Heart left ventricle (tissue), 16 donors: ENCODE results near the gene HOXD8. TPM values are rescaled to one million over a fixed set of nuclear protein-coding genes. Genes with fewer than 3 reads are reported as not detected.

Source experiments
- ATAC-seq, 4 donors: fragments of 200-7000 bp; cut with Tn5 transposase; one replicate each; pipeline ENCODE4 v1.9.1; 2020 to 2022; ENCODE audit warnings: moderate library complexity in 4 of 4, mild to moderate bottlenecking in 3 of 4, moderate number of reproducible peaks in 1 of 4
- DNase-seq, 5 donors: peaks; one replicate each; pipeline ENCODE4 v3.0.0-alpha.2; 2020
- H3K27ac ChIP-seq, 12 donors: fragments of 200-600 bp; sonication (generic) in 4 of 12; one replicate each; pipeline versions ENCODE4 v1.5.0 to v1.8.0; 2016 to 2022; ENCODE audit warnings: mild to moderate bottlenecking in 2 of 12
- H3K27me3 ChIP-seq, 9 donors: fragments of 200-600 bp; sonication (generic) in 2 of 9; one replicate each; pipeline versions ENCODE4 v1.5.1 to v1.8.0; 2016 to 2022; ENCODE audit warnings: mild to moderate bottlenecking in 3 of 9
- H3K36me3 ChIP-seq, 9 donors: fragments of 200-600 bp; sonication (generic) in 2 of 9; one replicate each; pipeline versions ENCODE4 v1.5.0 to v1.8.0; 2018 to 2022; ENCODE audit warnings: mild to moderate bottlenecking in 2 of 9
- H3K4me1 ChIP-seq, 12 donors: fragments of 200-600 bp; sonication (generic) in 4 of 12; one replicate each; pipeline versions ENCODE4 v1.5.0 to v1.8.0; 2016 to 2022; ENCODE audit warnings: mild to moderate bottlenecking in 3 of 12
- H3K4me3 ChIP-seq, 12 donors: fragments of 200-600 bp; sonication (generic) in 4 of 12; one replicate each; pipeline versions ENCODE4 v1.5.0 to v1.8.0; 2017 to 2022; ENCODE audit warnings: mild to moderate bottlenecking in 9 of 12, moderate library complexity in 4 of 12
- H3K9me3 ChIP-seq, 12 donors: fragments of 200-600 bp; sonication (generic) in 4 of 12; one replicate each; pipeline versions ENCODE4 v1.5.0 to v1.8.0; 2016 to 2022; ENCODE audit warnings: mild to moderate bottlenecking in 1 of 12
- POLR2A ChIP-seq, 2 donors: fragments of 450-650 bp; IDR thresholded peaks; one replicate each; pipeline ENCODE4 v1.6.1; 2017; ENCODE audit warnings: antibody characterized with exemption in 2 of 2, mild to moderate bottlenecking in 2 of 2, moderate library complexity in 2 of 2
- WGBS, 4 donors: extraction: QIAGEN DNeasy Blood & Tissue Kit in 2 of 4; methylation state at CpG; one replicate each; pipeline versions ENCODE4 v1.1.5 to v1.1.7; 2013 to 2018; 5-methylcytosine and 5-hydroxymethylcytosine counted together
- intact Hi-C, 10 donors: fragments of 100-400 bp; cut with DNase I; formaldehyde crosslinking; loops; one replicate each; pipeline versions ENCODE4 v1.11.1 to v1.14.2; 2022
- polyA plus RNA-seq, 2 donors: library from polyadenylated mRNA; stranded (reverse); fragments of 200-250 nt; gene quantifications; one replicate each; pipeline ENCODE4 v1.2.3, GENCODE V29; 2013
- total RNA-seq, 9 donors: library from RNA; depleted of rRNA in 2 of 9; stranded (reverse); fragments of >200 nt in 2 of 9; fragmentation: NEBNext Ultra II Directional in 3 of 9; extraction: Animal tissue kit (Norgen Biotek cat#: 25700) in 3 of 9; gene quantifications; one replicate each; pipeline versions ENCODE4 v1.1.0 to v1.2.4, GENCODE V29; 2016 to 2023
- TF ChIP-seq, protein P1 (sequence below), 12 donors: fragments of 200-600 bp; sonication (generic) in 4 of 12; IDR thresholded peaks; one replicate each; pipeline versions ENCODE4 v1.5.0 to v1.8.0; 2018 to 2022; ENCODE audit warnings: antibody characterized with exemption in 12 of 12, mild to moderate bottlenecking in 5 of 12
- donor health status: ischemic (EF 13 %, LVEDD 7.1; RV severe dilation, severe dysfunction).
- donor health status: healthy with polysubstance abuse.
- donor health status: DM: no; HTN: yes; CAD: no.
- donor health status: DM: no; HTN: no; CAD: no.
- donor health status: ischemic (EF 25% LVEDD 6.9; RV normal size, moderate dysfunction).
- donor health status: ischemic (EF 25% LVEDD 5.7; RV mildly dilated, moderate dysfunction).
- donor health status: healthy.
- donor health status: DM: yes; HTN: yes; CAD: no.
- donor health status: ischemic (EF 35%, LVEDD 5.7; RV mildly dilated, moderate dysfunction).
- donor health status: nonischemic (EF 11% LVEDD 7.7; RV severe dilation, severe dysfunction).
- donor health status: DM: yes; HTN: yes; CAD: no.
- donor health status: PGD.
- donor health status: ischemic (EF 29% LVEDD 5.4; RV normal size, mild dysfunction).
- donor health status: nonischemic (EF 23%, LVEDD 6.1; RV moderate dilation, normal function).

Gene HOXD8
- total and polyA plus RNA-seq, 11 donors: 0.21 to 1.8 (median 0.53) TPM

DNA sequence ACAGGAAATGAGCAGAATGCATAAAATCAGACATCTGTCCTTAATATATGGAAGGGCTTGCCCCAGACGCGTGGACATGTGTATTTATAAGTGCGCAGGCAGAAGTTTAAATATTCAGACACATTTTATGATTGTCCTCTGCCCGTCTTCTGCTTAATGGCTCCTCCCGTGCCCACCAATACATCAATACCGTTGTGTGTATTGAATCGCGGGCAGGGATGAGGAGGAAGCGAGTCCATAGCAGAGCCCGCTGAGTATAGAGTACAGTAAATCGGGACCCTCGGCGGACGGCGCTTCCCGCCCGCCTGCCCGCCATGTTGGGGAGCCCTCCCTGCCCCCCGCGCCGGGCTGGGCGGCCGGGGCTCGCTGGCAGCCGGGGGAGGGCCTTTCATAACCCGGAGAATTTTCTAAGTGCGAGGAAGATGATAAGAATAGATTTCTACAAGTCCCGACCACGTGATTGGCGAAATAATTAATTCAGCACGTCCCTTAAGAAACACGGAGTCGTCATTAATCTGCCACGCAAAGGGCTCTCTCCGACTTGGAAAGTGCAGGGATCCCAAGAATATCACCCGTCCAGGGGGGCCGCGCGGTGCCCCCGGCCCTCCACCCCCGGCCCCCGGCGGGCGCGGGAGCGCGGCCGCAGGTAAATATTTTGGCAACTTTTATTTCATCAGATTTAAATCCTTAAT, 27.4 kb downstream of the HOXD8 start, which contains the start of gene HOXD3:
Gene HOXD3, plus strand, starts transcription at position 501 of the 692 bp plus-strand sequence. CDS start 11,808 bp downstream, outside the sequence.
- Histone ChIP-seq H3K4me1 (peaks cover 0 to 43% (median 16%) of the 10 kb centered on the region in 12 donors), H3K27ac (peak within 1 kb of the TSS in 1 of 12 donors; percentile 29), H3K36me3 (no peaks in the 10 kb centered on the region), H3K27me3 (peaks cover 69 to 100% (median 98%) of the 10 kb centered on the region in 9 donors), H3K4me3 (peak within 1 kb of the TSS in 10 of 12 donors; percentile 1 to 44 (median 16)), H3K9me3 (no peaks in the 10 kb centered on the region)
- no peak for DNase-seq
- ATAC-seq: no peak
- WGBS, 4 donors: 3 to 12% (median 5%) methylated on average over 45 to 48 of the region's 48 CpGs
- intact Hi-C loops: loop anchor here in 1 of 10 donors (10.0 kb wide), 1 partner anchor 108 kb away; the partner anchor contains the start of gene MTX2
- no peak for TF ChIP-seq POLR2A (IDR thresholded peaks at IDR 0.05)
- TF ChIP-seq, protein P1, sequence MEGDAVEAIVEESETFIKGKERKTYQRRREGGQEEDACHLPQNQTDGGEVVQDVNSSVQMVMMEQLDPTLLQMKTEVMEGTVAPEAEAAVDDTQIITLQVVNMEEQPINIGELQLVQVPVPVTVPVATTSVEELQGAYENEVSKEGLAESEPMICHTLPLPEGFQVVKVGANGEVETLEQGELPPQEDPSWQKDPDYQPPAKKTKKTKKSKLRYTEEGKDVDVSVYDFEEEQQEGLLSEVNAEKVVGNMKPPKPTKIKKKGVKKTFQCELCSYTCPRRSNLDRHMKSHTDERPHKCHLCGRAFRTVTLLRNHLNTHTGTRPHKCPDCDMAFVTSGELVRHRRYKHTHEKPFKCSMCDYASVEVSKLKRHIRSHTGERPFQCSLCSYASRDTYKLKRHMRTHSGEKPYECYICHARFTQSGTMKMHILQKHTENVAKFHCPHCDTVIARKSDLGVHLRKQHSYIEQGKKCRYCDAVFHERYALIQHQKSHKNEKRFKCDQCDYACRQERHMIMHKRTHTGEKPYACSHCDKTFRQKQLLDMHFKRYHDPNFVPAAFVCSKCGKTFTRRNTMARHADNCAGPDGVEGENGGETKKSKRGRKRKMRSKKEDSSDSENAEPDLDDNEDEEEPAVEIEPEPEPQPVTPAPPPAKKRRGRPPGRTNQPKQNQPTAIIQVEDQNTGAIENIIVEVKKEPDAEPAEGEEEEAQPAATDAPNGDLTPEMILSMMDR (IDR thresholded peaks at IDR 0.05): no peak

DNA sequence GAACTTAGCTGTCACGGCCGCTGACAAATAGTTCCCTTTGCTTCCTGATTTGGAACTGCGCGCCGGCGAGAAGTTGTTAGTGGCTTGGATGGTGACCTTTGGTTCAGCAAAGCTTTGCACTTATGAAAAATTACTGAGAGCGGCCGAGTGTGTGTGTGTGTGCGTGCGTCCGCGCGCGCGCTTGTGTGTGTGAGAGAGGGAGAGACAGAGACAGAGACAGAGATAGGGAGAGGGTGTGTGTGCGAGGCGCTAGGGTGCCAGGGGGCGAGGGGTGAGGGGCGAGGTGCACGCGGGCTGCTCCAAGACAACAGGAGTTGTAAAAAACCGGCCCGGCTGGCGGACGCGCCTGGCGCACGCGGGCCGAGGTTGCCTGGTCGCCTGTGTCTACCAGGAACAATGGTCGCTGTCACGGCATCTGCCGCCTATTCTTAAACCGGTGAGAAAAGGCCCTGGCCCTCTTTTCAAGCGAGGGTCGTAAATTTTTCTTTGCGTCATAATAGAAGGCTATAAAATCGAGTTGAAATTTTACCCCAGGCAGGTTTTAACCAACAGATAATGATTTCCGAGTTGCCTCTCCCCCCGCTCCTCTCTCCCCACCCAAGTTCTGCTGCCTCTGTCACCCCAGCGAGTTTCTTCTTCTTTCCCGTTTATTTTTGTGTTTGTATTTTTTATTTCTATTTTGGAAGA, 28.1 kb downstream of the HOXD8 start:
- H3K27ac ChIP-seq: peak overlapping the region in 1 of 12 donors; percentile 29
- ATAC-seq: no peak
- intact Hi-C loops: loop anchor here in 1 of 10 donors (10.0 kb wide), 1 partner anchor 107 kb away; the partner anchor contains the start of gene MTX2
- no peaks in the 10 kb centered on the region for H3K36me3 ChIP-seq
- no peak for DNase-seq
- TF ChIP-seq, protein P1 (IDR thresholded peaks at IDR 0.05): no peak
- no peak for TF ChIP-seq POLR2A (IDR thresholded peaks at IDR 0.05)
- H3K27me3 ChIP-seq: peaks cover 70 to 100% (median 98%) of the 10 kb centered on the region in 9 donors
- WGBS, 4 donors: 4 to 15% (median 7%) methylated on average over 43 of the region's 43 CpGs
- peak overlapping the region in 10 of 12 donors; percentile 1 to 44 (median 16) for H3K4me3 ChIP-seq
- H3K9me3 ChIP-seq: no peaks in the 10 kb centered on the region
- peaks cover 0 to 37% (median 16%) of the 10 kb centered on the region in 12 donors for H3K4me1 ChIP-seq

DNA sequence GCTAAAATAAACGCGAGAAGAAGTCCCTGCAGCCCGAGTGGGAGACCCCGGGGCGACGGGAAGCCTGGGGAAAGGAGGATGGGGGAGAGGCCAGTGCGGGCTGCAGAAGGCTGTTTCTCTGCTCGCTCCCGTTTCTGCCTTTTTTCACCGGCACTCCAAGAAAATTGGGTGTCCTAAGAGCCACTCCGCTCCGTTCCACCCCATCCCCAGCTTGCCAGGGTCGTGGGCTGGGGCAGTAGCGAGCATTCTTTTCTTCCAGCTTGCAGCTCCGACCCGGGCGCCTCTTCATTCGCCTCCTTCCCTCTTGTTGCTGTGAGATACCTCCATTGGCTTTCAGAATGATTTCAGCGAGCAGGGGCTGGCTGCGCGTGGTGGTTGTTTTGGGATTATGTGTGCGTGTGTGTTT, 28.7 kb downstream of the HOXD8 start:
- WGBS, 4 donors: 7 to 19% (median 14%) methylated on average over 18 to 22 of the region's 22 CpGs

More for the DNA sequence above, 28.7 kb downstream of the HOXD8 start:
- no peak for TF ChIP-seq POLR2A (IDR thresholded peaks at IDR 0.05)
- TF ChIP-seq, protein P1 (IDR thresholded peaks at IDR 0.05): no peak
- Histone ChIP-seq H3K27ac (no peak overlapping the region), H3K4me3 (peak overlapping the region in 5 of 12 donors; percentile 3 to 44 (median 37)), H3K36me3 (no peaks in the 10 kb centered on the region), H3K9me3 (no peaks in the 10 kb centered on the region), H3K27me3 (peaks cover 71 to 100% (median 98%) of the 10 kb centered on the region in 9 donors), H3K4me1 (peaks cover 0 to 35% (median 16%) of the 10 kb centered on the region in 12 donors)
- DNase-seq (no peak), ATAC-seq (no peak)
- intact Hi-C loops: loop anchor here in 1 of 10 donors (10.0 kb wide), 1 partner anchor 107 kb away; the partner anchor contains the start of gene MTX2
